Inflammatory macrophage (primary cell): Measurements from ENCODE around the gene DES.

Experiments used
- DNase-seq, 2 donors: peaks; one replicate each; pipeline ENCODE4 v3.0.0-alpha.2; 2020 to 2022

DES gene

DNA sequence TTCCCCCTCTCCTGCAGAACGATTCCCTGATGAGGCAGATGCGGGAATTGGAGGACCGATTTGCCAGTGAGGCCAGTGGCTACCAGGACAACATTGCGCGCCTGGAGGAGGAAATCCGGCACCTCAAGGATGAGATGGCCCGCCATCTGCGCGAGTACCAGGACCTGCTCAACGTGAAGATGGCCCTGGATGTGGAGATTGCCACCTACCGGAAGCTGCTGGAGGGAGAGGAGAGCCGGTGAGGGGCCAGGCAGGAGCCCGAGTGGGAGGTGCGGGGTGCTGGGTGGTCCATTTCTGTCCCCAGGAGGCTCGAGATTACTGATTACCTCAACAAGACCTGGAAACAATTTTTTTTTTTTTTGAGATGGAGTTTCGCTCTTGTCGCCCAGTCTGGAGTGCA is 3.1 kb downstream of the DES start:
- no peak for DNase-seq

DNA sequence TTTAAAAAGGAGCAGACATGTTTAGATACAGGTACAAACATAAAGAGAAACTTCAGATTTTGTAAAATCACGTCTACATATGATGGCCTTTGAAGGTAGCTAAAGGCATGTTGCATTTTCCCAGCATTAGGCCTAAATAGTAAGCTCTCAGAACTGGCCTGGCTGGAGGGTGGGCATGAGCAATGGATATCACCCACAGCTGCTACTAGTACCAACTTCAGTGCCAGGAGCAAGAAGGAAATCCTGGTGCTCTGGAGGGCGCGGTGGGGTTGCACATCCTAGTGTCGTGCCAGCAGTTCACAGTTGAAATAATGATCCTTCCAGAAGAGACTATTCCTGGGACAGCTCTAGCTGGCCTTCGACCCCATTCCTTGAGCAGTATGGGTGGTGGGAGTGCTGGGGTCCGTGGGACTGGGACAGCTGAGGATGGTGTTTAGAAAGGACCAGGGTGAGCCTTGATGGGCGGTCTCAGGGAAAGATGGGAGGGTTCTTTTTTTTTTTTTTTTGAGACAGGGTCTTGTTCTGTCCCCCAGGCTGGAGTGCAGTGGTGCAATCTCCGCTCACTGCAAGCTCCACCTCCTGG is 4.9 kb downstream of the DES start:
- no peak for DNase-seq

DNA sequence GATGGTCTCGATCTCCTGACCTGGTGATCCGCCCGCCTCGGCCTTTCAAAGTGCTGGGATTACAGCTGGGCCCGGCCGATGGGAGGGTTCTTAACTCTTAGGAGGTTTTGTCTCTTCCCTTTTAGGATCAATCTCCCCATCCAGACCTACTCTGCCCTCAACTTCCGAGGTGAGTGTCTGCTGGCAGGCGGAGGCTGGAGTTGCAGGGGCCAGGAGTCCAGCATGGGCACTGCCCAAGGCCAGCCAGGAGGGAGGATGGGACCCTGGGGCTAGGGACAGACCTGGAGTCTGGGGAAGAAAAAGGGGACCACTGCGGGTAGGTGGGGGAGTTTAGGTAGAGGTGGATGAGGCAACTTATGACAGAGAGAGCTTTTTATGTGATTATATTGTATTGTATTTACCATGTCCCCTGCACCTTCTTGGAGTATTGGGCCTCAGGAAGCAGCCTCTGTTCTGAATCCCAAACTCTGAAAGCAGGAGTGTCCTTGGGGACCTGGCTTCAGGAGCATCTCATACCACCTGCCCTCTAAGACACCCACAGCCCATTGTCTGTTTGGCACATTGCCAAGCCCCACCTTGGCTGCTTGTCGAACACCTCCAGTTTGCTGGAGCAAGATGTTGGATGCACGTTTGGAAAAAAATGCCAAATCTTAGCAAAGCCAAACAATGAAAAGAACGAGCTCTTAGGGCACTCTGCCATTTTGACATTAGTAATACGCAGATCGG is 5.6 kb downstream of the DES start:
- DNase-seq: no peak

DNA sequence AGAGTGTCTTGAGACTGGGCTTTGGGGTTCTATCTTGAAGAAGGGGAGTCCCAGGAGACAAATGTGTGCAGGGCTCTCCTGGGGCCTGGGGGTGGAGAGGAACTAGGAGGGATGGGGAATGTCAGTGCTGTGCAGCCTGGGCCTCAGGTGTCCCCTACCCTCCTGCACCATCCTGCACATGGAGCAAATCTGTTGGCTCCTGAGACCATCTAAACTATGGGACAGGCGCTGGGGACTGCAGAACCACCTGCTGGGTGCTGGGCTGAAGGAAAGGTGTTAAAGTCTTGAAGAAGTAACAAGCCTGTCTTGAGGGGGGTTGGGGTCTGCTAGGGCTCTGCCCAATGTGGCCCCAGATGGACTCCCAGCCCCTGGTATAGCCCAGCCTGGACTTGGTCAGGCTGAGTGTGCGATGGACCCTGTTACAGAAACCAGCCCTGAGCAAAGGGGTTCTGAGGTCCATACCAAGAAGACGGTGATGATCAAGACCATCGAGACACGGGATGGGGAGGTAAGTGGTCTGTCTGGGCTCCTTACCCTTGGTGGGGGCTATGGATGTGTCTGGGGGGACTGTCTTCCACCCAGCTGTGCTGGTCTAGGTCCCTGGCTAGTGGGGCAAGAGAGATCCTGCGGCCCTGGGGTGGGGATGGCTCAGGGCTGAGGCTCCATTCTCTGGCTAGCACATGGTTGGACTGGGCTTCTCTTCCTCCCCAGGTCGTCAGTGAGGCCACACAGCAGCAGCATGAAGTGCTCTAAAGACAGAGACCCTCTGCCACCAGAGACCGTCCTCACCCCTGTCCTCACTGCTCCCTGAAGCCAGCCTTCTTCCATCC is 7.3 kb downstream of the DES start:
- no peak for DNase-seq

DNA sequence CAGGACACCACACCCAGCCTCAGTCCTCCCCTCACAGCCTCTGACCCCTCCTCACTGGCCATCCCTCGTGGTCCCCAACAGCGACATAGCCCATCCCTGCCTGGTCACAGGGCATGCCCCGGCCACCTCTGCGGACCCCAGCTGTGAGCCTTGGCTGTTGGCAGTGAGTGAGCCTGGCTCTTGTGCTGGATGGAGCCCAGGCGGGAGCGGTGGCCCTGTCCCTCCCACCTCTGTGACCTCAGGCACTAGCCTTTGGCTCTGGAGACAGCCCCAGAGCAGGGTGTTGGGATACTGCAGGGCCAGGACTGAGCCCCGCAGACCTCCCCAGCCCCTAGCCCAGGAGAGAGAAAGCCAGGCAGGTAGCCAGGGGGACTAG is 7.9 kb downstream of the DES start:
- DNase-seq: no peak

DNA sequence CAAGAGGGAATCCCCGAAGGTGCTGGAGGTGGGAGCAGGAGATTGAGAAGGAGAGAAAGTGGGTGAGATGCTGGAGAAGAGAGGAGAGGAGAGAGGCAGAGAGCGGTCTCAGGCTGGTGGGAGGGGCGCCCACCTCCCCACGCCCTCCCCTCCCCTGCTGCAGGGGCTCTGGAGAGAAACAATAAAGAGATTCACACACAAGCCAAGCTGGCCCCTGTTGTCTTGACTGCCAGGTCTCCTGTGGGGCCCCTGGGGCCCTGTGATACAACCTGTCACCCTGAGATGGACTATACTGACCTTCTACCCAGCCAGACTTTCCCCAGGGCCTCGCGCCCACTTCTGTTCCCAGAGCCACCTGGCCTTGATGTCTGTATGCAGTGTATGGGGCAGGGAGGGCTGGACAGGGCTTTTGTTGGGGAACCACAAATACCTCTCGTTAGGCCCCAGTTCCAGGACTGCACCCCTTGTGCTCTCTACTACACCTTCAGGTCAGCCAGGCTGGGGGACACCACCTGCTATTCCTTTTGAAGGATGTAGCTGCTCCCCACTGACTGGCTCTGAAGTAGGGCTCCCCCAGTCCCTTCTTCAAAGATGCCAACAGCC is 8.5 kb downstream of the DES start:
- DNase-seq: no peak

DNA sequence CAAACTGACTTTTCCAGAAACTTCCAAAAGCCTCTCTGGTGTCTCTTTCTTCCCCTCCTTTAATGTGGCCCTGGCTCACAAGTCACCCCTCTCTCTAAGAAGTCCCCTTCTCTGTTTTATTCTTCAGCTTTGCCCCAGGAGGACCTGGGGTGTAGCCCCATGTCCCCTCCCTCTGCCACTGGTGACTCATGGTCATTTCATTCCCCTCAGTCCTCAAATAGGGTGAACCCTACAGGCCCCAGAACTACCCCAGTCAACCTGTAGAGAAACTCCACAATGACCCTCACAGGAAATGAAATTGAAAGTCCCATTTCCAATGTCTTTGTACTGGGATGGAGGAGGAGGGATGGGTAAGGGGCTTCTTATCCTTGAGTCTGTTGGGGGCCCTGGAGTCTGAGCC is 10.3 kb downstream of the DES start:
- DNase-seq: no peak

DNA sequence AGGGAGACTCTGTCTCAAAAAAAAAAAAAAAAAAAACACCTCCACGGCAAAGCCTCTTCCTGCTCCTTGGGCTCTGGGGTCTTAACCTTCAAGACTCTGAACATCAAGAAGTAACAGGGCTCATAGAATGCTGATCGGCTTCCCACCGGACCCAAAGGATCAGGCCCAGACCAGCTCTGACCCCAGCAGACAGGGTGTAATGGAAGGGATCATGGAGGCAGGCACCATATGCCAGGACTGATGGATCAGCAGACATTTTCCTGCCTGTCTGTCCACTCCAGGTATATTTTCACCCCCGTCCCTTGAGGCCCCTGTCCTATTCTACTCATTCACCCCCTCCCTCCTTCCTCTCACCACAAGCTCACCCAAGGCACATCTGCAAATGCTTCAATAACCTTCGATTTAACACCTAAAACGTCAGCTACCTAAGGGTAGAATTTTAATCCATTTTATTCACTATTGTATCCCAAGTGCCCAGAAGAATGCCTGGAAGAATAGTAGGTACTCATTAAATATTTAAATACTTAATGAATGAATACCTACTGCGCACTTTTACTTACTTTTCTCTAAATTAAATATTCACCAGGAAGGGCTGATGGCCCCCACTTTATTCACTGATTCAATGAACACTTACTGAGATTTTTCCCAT is 11.9 kb downstream of the DES start:
- no peak for DNase-seq

DNA sequence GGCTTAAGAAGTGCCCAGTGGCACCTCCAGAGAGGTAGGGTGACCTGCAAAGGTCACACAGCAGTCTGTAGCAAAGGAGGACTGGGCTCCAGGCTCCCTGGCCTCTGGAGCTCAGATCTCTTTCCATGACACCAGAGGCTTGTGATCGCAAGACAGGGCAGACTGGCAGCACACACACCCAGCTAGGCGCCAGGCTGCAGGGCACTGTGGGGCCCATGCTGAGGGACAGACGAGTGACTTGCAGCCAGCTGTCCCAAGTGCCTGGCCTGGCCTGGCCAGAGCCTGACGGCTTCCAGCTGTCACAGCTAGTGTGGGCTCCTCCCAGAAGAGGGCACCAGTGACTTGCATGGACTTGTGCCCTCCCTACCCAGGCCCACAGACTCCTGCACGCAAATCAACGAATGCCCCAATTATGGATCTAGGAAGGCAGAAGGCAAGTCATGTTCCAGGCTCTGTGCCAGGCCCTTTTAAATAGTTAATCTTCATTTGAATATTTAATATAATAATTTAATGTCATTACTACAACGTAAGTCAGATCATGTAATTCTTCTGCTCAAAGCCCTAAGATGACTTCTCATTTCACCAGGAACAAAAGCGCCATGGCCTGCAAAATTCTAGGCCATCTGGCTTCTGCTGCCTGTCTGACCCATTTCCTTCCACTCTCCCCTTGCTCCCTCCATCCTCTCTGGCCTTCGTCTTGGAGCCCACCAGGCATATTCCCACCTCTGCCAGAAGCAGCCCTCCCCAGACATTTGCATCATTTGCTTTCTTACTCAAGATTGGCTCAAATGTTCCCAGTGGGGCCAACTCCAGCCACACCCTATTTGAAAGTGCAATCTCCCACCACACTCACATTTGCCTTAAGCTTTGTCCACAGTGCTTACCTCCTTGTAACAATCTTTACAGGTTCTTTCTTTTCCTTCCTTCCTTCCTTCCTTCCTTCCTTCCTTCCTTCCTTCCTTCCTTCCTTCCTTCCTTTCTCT is 12.7 kb downstream of the DES start:
- DNase-seq: peak in 1 of 2 donors; percentile 29

DNA sequence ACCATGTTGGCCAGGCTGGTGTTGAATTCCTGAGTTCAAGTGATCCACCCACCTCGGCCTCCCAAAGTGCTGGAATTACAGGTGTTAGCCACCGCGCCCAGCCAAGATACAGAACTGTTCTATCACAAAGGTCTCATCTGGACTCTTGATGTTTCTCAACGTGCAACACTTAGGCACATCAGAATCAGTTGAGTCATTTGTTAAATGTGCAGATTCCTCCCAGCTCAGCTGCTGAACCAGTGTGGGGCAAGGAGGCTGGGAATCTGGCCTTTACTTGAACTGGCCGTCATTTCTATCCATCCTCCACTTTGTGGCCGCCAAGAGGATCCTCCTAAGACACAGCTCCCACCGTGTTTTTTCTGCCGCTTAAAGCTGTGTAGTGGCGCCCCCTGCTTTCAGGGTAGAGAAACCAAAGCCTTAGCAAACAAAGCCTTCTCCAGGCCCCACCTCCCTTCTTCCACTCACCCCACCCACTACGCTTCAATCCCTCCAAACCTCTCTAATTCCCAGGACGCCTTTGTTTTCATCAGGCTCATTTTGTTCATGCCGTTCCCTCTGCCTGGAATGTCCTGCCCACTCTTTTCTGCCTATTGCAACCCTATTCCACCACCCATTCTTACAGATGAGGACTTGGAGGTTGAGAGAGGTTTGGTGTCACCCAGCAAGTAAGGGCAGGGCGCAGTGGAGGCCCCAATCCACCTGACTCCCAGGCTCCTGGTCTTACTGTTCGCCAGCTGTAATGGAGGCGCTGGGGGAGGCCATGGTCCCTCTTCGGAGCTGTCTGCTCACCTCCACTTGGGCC is 15.7 kb downstream of the DES start:
- peak; percentile 30 to 38 for DNase-seq

DNA sequence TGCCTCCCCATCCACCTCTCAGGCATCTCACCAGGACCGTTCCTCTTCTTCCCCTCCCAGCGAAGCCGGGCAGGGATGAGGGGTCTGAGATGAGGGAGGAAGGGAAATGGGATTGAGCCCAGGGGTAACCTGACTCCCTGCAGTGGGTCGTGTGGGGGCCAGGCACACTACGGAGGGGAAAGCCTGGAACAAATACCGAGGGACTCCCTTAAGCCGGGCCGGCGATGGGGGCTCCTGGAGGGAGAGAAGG is 16.2 kb downstream of the DES start:
- no peak for DNase-seq

DNA sequence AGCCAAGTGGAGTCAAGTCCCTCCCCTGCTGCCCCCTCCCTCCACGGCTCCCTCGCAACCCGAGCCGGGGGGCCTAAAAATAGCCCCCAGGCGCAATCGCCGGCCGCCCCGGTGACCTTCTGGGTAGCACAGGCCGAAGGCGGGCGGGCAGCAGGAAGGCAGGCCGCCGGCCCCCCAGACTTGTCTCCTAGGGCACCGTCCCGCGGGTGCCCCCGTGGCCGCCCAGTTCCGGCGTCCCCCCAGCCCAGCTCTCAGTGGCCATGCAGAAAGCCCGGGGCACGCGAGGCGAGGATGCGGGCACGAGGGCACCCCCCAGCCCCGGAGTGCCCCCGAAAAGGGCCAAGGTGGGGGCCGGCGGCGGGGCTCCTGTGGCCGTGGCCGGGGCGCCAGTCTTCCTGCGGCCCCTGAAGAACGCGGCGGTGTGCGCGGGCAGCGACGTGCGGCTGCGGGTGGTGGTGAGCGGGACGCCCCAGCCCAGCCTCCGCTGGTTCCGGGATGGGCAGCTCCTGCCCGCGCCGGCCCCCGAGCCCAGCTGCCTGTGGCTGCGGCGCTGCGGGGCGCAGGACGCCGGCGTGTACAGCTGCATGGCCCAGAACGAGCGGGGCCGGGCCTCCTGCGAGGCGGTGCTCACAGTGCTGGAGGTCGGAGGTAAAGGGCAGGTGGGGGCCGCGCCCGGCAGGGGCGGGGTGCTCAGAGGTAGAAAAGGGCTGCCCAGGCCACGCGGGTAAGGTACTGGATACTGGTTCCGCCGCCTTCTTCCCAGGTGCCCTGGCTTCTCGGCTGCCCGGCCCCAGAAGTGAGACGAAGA is 16.7 kb downstream of the DES start, which contains the start of gene SPEG:
Gene SPEG (plus strand): TSS at position 126 of the 808 bp plus-strand sequence. CDS start 135 bp downstream, at position 261.
- no peak for DNase-seq

DNA sequence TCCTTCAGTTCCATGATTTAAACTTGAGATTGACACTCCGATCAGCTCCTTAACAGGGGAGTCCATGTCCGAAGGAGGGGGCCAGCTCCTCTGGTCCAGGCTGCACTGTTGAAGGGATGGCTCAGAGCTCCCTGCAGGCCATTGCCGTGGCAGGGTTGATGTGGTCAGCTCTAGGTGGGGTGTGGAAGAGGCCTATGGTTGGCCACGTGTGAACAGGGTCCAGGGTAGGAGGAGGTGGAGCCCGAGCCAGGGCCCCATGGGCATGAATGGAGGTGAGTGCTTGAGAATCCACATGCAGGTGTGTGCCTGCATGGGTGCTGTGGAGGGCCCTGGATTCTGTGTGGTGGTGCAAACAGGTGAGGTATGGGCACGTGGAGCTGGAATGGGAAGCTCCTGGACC is 17.5 kb downstream of the DES start:
- DNase-seq: no peak

DNA sequence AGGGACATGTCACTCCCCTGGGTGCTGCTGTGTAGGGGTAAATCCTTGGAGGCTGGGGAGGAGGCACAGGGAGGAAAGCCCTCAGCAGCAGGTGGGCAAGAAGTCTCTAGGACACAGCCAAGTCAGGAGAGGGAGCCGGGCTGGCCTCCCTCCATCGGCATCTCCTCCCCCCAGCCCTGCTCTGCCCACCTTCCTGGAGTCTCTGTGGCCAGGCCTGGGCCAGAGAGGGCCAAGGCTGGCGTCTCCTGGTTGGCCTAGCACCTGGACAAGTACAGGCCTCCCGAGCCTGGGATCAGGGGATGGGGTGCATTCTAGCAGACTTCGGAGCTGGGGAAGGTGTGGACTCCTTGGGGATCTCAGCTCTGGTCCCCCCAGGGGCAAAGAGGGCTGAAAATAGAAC is 18.3 kb downstream of the DES start:
- DNase-seq: no peak

DNA sequence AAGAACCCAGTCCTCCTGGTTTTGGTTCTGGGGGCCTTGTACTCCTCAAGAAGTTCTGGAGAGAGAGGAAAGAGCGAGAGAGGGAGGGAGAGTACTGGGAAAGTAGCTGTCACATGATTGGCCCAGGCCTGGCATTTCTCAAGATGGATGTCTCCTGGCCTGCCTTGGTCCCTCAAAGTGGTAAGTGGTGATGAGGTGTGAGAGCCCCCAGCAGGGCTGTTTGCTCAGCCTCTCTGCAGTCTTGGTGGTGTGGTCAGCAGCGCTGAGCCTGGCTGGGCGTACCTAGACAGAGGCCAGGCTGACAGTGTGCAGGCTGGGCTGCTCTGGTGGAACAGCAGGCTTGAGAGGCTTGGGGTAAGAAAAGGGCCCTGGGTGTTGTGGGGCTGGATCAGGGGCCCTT is 19.0 kb downstream of the DES start:
- DNase-seq: no peak

DNA sequence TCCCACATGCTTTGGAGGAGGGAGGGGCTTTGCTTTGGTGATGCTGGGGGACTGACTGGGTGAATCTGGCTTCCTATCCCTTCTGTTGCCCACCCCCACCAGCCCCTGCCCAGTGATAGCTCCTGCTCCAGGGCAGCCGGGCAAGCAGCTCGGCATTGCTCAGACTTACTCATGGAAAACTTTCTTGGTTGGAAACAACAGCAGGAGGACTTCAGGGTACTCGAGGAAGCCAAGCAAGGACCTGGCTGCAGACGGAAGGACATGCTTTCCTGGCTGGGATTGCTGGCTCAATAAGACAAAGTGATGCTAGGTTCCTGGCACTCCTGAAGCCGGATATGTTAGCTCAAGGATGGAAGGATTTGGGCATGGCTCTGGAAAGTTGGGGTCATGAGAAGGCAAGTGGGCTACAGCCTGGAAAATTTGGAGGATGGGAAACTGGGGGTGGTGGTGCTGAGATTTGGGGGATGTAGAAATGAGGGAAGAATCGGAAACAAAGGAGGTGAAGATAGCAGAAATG is 19.6 kb downstream of the DES start:
- DNase-seq: no peak

DNA sequence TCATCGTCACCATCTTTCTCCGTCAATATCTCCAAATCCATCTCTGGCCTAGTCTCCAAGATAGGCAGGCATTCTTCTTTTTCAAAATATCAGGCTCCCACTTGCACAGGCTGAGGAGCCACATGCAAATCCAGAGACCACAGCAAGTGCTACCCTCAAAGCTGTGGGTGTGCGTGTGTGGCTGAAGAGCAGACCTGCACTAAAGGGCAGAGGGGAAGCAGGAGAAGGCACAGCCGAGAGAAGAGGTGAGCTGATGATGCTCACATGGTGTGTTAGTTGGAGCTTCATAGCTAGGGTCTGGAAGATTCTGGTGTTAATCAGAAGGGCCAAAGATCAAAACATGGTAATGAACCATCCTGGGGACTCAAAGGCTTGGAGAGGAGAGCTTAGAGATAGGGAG is 20.3 kb downstream of the DES start:
- no peak for DNase-seq

DNA sequence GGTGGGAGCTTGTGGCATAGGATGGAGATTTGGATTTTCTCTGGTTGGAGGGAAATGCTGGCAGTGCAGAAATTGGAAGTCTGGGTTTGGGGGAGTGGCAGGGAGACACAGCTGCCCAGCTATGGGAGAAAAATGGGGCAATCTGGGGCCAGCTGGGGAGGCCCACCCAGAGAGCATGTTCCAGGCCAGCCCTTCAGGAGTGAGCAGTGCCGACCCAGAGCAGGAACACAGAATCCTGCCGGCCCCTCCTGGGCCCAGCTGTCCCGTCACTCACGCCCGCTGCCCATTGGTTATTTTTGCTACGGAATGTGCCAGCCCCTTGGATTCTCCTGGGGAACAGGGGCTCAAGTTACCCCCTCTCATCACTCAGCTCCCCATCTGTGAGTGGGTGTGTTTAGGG is 21.3 kb downstream of the DES start:
- no peak for DNase-seq

DNA sequence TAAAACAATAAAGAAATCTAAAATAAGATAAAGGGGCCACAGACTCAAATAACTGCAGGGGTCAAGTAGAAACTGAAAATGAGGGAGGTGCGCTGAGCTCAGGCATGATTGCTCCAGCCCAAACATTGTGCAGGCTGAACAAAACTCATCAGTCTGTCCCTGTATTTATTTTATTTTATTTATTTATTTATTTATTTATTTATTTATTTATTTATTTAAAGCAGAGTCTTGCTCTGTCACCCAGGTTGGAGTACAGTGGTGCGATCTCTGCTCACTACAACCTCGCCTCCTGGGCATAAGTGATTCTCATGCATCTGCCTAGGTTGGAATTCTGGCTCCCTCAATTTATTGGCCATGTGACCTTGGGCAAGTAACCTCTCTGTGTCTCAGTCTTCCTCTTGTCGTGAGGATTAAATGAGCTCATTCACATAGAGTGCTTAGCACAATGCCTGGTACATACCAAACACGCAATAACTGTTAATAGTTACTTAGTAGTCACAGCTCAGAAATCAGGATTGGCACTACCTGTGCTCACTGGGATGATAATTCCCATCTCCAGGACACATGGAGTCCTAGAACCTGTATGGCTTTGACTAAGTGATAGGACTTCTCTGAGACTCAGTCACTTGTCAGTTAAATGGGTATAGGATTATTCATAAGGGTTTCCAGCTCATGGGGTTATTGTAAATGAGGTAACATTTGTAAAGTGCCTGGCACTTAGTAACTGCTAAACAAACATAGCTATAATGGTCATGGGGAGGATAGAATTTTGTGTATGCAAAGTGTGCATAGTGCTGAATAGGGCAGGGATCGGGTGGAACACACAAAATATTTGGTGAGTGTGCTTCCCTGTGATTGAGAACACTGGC is 22.4 kb downstream of the DES start:
- no peak for DNase-seq
